Fibroblast of skin of scalp (primary cell): ENCODE results near the gene STOML1.

Experiments used
- DNase-seq: peaks from one replicate; pipeline ENCODE4 v3.0.0-alpha.2; 2013

The STOML1 gene

DNA sequence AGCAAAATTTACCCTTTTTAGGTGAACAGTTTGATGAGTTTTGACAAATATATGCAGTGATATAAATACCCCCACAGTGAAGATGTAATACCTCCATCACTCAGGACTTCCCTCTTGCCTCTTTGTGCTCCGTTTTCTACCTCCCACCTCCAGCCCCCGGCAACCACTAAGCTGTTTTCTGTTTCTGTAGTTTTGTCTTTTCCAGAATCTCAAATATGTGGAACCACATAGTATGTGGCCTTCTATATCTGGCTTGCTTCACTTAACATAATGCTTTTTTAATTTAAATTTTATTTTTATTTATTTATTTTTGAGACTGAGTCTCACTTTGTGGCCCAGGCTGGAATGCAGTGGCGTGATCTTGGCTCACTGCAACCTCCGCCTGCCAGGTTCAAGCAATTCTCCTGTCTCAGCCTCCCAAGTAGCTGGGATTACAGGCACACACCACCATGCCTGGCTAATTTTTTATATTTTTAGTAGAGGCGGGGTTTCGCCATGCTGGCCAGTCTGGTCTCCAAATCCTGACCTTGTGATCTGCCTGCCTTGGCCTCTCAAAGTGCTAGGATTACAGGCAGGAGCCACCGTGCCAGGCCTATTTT lies 31.5 kb downstream of the STOML1 start:
- peak; percentile 51 for DNase-seq

DNA sequence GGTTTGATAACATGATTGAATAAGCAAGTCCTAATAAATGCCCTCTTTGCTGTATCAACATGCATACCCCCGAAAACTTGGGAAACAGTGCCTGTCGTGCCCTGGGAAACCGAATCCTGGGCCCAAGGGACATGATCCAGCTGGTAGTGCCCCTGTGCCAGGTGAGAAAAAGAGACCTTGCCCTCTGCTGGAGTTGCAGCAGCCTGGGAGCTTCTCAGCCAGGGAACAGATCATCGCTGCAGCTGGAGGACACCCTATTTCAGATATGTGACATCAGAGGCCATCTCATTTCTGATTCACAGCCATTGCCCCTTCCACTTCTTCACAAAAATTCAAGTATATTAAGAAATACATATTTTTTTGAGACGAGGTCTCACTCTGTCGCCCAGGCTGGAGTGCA lies 32.3 kb downstream of the STOML1 start:
- DNase-seq: no peak

DNA sequence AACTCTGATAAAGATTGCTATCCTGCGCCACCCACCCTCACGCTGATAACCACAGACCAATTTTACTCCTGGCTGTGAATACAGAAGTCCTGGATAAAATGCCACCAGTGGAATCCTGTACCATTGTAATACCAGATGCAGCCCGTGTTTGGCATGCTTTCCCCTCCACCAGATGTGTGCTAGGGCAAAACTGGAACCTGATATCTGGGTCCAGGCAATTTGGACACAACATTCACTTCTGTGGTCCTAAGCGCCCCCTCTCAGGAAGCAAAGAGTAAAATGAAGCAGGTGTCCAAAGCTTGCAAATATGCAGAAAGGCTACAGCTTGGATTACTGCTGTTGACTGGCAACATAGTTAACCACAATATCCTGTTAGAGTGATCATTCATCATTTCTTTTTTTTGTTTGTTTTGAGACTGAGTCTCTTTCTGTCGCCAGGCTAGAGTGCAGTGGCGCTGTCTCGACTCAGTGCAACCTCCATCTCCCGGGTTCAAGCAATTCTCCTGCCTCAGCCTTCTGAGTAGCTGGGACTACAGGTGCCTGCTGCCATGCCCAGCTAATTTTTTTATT lies 33.0 kb downstream of the STOML1 start:
- DNase-seq: no peak

DNA sequence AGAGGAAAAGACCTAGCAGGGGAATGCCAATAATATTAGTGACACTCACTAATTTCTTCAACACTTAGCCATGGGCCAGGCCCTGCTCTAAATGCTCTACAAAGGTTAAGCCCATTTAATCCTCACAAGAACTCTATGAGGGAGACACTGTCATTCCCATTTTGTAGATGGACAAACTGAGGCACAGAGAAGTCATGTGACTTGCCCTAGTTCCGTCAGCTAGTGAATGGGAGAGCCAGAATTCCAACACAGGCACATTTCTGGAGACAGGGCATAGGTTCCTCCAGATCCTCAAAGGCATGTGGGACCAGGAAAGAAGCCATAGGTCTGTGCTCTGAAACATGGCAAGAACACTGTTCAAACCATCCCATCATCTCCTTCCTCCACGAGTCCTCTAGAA lies 34.3 kb downstream of the STOML1 start:
- no peak for DNase-seq

DNA sequence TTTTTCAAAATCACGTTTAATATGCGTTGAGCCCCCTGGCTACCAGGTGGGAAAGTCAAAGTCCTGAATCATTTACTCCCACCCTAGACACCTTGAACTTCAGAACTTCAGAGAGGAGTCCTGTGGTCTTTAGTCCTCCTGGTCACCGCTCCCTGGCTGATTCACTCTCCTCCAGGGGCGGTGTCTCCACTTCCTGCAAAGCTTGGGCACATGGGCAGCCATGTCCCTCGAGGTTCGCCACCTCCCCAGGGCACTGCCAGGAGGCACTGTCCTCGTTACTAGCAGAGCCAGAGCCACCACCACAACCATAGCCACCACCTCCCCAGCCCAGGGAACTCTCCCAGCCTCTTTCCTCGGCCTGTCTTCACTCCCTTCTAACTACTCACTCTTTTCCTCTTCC lies 34.8 kb downstream of the STOML1 start:
- no peak for DNase-seq

DNA sequence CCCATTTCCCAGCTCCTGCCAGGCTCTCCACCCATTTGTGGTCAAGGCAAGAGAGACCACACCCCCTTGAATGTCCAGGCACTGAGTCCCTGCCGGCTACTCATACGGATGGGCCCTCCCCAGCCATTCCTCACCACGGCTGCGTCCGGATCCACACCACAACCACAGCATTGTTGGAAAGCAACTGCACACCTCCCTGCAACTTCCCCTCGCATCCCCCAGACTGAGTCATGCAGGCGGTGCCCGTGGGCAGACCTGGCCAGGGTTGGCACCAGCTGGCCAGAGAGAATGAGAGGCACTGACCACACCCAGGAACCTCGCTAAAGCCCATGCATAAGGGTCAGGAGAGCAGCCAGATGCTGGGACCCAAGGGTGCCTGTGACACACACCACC lies 35.4 kb downstream of the STOML1 start:
- peak; percentile 87 for DNase-seq

DNA sequence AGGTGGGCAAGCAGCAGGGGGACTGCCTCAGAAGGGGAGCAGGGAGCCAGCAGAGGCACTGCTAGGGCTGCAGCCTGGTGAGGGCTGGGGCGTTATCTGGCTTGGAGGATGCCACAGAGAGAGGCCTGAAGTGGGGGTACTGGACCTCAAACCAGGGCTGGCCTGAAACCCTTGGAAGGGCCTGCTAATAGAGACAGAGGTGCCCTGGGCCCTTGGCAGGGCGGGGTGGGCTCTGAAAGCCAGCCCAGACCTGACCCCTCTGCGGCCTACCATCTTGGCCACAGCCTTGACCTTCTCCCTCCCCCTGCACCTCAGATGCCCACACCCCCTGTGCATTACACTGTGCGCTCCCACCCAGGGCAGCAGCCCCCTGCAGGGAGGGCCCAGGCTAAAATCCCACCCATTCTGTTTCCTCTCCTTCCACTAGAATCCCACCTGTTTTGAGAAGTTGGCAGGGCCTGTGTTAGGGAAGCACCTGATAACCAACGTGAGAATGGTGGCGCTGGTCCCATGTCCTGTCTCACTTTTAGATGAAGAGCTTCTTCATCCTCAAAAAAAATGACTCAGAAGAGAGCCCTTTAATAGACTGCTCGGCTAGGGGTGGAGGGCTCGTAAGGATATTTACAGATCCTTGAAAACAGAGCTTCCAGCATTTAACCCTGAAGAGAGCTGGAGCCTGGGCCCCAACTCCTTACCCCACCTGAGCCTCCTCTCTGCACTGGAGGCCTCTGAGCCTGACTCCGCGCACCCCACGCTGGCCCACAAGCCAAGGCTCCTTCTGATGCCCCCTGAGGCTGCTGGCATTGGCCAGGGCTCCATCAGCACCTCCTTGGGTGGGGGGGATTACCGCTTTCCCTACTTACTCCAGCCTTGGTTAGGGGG lies 36.0 kb downstream of the STOML1 start:
- DNase-seq: no peak

DNA sequence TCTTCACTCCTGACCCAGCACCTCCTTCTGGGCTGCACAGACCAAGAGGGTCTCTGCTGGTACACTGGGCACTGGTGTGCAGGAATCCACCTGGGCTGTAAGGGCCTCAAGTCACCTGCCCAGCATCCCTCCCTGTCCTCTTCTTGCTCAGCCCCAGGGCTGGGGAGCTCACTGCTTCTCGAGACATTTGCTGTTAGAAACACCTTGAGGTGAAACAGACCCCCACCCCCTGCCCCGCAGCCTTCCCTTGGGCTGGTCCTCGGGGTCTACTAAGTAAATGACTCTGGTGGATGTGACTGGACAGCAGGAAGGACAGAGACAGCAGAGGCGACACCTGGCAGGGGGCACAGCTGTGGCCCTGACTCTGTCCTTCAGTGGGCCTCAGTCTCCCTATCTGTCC lies 36.8 kb downstream of the STOML1 start:
- no peak for DNase-seq

DNA sequence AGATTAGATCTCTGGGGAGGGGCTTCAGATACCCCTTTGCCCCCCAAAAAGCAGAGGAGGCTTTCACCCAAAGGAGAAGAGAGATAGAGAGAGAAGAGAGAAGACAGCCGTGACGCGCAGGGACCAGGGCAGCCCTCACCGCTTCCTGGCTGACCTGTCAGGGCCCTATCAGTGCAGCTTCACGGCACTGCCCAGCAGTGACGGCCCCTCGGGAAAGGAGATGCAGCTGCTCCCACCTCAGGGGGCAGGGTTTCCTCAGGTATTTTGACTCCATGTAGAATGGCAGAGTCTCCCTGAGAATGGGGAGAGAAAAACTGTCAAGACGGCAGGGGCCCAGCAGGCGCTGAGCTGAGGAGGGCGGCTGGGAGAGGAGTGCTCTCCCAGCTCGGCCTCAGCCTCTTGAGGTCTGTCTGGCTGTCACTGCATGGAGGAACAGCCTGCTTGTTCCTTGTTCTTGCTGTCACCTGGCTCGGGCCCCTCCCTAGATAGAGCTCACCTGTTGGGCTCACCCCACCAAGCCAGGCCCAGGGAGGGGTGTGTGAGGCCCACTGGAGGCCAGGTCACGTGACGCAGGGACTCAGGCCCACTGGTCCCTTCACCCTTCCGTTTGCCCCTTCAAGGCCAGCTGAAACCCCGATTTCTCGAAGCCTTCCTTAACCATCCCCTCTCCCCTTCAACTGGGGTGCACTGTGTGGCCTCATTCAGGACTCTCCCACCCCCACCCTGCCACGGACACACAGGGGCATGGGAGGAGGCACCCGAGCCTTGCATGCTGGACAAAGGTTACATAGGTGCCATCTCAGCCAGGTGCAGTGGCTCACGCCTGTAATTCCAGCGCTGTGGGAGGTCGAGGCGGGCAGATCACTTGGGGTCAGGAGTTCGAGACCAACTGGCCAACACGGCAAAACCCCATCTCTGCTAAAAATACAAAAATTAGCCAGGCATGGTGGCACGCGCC lies 37.6 kb downstream of the STOML1 start:
- no peak for DNase-seq

DNA sequence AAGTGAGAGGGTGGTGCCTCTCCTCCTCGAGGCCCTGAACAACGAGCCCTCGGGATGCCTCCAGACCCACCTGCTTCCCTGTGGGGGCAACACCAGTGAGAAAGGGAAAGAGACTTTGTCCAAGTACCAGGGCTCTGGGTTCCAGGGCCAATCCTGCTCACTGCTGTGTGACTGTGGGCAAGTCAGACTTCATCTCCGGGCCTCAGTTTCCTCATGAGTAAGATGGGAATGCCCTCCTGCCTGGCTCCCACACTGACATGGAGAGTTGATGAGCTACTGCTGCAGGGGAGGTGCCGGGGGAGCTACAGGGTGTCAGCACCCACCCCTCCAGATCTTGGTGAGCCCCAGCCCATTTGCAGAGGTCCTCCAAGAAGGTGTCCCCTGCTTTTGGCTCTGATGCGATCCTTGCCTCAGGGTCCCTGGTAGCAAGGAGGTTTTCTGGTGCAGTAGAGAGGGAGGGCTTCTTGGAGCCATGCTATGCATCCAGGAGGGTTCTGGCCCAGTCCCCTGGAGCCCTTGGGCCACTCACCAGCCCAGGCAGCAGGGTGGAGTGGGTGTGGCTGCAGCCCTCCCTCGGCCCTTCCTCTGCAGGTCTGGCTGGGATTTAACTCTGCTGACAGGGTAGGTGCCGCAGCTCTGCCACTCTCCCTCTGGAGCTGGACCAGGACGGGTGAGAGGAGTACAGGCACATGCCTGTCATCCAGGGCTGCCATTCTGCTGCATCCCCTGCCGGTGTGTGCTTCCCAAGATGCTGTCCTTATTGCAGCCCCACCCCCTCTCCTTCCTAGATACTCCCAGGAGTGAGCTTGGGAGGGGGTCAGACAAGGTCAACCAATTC lies 39.0 kb downstream of the STOML1 start:
- no peak for DNase-seq

DNA sequence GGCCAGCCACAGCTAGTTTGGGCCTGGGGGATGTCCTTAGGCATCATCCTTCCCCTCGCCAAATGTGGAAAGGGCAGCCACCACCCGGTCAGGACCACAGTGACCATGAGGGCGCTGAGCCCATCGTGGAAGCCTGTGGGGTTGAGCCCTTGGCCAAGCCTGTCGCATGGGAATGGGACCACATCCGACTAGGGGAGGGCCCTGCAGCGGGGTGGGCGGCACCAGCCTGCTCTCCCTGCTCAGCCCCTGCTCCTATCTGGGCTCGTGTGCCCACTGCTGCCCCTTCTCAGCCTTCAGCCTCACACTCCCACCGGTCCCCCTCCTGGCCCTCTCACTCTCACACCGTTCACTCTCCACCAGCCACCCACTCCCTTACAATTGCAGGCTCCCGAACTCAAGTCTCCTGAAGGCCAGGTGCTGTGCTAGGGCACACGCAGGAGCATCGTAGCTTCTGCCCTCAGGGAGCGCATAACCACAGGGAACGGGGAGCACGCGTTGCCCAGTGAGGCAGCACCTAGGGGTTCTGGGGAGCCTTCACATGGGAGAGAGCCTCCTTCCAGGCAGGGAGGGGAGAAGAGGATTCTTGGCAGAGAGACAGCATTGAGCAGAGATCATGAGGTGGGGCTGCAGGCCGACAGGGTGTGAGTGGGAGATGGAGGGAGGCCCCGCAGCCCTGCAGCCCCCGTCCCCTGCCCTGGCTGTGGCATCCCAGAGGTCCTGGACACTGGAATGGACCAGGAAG lies 39.8 kb downstream of the STOML1 start:
- no peak for DNase-seq

DNA sequence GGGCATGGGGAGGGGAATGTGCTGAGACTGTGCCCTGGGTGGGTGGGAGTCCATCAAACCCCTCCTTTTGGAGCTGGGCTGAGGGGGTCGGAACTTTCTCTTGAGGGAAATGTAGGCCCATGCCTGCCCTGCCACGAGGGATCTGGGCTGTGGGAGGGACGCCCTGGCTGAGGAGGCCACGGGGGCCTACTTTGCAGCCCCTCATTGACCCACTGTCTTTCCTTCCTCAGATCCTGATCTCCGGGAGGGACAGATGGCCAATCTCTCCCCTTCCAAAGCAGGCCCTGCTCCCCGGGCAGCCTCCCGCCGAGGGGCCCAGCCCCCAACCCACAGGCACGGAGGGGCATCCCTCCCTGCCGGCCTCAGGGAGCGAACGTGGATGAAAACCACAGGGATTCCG lies 40.5 kb downstream of the STOML1 start:
- DNase-seq: no peak

DNA sequence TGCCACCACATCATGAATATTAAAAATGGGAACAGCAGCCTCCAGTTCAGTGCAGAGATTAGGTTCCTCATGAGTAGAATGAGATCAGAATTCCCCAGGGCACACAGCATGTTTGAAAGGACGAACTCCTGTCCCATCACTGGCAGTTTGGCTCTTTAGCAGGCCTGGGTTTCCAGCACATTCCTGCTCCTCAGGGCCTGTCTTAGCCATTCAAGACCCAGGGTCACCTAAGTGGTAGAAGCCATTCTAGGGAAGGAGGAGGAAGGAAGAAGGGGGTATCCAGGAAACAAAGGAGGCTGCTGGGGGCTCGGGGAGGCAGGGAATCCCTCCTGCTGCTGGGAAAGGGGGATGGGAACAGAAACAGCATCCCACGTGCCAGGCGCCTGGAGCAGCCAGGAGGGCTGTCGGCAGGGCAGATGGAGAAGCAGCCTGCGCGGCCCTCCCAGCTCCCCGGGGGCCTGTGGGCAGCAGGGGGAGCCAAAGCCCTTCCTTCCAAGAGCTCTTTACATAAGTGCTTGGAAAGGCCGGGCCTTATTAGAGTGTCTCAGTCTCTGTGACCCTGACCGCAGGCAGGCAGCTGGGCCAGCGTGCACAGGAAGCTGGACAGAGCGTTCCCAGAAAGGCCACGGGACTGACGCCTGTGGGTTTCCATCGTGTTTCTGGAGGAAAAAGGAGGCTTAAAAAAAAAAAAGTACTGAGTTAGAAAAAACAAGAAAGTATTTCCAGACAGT lies 41.1 kb downstream of the STOML1 start:
- DNase-seq: peak; percentile 96

DNA sequence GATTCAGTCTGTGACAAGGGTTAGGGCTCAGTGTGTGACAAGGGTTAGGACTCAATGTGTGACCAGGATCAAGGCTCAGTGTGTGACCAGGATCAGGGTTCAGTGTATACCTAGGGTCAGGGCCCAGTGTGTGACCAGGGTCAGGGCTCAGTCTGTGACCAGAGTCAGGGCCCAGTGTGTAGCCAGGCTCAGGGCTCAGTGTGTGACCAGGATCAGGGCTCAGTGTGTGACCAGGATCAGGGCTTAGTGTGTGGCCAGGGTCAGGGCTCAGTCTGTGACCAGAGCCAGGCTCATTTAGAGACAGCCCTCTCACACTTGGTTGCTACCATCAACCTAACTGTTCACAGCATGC lies 41.6 kb downstream of the STOML1 start:
- no peak for DNase-seq

DNA sequence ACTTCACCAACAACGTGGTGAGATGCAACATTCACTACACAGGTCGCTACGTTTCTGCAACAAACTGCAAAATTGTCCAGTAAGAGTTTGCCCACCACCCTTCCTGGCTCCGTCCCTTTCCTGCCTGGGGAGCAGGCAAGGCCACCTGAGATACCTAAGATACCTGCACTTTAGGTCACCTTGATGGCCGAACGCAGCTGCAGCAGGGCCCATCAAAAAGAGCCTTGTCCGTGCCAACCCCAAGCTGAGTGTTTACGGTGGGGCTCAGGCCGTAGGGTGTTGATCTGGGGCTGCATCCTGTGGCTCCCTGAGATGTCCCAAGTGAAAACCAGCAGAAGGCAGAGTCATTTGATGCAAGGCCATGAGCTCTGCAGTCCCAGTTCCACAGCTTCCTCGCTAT lies 42.6 kb downstream of the STOML1 start:
- DNase-seq: no peak

DNA sequence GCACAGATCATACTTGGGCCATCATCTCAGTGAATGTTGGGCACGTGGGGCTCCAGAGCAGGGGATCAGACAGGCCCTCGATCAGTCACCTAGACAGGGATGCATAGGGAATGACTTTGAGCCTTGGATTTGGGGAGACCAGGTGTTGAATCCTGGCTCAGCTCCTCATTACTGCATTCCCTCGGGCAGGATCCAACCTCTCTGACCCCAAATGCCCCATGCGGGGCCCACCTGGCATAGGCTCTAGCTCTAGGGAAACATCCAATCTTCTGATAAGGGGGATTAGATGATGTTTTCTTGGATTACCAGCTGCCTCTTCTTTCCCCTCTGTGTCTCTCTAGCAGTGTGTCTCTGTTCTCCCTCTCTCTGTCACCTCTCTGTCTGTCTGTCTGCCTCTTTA lies 43.1 kb downstream of the STOML1 start:
- no peak for DNase-seq

DNA sequence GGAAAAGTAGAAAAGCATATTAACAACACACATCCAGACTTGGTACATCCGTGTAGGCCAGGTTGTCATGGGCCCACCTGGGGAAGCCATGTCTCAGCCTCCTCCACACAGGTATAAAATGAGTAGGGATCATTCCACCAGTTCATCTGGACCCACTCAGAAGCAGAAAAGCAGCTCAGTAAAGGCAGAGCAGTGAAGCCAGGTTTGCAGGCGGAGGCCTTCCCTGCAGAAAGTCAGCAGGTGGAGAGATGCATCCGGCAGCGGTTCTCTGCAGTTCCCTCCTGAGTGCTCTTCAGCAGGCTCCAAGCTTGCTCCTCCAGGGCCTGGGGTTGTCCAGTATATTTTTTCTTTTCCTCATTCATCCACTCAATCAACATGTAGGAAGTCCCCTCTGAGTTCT lies 43.7 kb downstream of the STOML1 start:
- DNase-seq: no peak

DNA sequence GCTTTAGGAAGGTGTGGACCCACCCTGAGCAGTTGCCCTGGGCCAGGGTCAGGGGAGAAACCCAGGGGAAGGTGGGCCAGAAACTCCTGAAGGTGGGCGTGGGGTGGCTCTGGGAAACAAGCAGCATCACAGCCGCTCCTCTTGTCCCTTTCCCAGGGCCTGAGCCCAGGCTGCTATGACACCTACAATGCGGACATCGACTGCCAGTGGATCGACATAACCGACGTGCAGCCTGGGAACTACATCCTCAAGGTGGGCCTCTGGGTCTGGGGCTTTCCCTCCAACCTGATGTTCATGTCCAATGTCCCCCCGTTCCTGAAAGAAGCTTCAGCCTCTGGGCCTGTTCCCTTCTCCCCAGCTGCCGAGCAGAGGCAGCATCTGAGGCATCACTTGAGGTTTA lies 44.4 kb downstream of the STOML1 start:
- no peak for DNase-seq

DNA sequence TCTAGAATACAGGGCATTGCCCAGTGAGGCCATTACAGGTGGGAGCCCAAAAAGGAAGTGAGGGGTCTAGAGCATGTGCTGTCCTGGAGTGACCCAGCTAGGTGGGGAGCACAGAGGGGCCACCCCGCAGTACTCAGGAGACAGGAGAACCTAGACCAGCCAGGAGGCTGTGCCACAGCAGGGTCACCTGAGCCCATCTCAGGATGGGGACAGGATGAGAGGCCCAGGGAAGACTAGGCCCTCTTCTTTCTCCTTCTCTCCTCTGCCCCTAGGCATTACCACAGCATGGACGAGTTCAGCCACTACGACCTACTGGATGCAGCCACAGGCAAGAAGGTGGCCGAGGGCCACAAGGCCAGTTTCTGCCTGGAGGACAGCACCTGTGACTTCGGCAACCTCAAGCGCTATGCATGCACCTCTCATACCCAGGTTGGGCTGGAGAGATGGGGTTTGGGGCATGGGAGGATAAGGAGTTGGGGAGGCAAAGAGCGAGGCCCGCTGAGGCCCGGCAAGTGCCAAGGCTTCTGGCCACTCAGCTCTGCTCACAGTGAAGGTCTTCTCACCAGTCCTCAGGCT lies 45.2 kb downstream of the STOML1 start:
- DNase-seq: no peak

DNA sequence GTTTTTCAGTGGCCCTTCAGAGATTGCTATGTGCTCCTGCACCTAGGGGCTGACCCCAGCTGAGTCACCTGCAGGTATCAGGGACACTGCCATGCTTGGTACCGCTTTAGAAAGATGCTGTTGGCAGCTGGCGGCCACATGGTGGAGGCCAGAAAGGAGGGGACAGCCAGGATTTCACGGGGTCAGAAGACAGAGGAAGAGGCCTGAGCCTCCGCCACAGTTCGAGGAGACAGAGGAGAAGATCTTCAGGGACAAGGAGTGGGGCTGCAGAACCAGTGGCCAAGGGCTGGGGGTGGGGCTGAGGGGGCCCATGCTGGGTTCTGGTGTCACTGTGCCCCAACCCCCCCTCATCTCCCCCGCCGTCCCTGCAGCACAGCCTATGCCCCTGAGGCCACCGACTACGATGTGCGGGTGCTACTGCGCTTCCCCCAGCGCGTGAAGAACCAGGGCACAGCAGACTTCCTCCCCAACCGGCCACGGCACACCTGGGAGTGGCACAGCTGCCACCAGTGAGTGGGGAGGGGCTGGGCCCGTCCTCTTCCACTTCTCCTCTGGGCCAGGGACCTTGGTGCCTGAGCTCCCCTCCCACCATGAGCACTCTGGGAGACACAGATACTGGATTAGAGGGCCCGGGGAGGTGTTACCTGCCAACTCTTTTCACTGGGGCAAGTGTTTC lies 45.9 kb downstream of the STOML1 start:
- DNase-seq: no peak
